HFF-Myc (cell line): Measurements from ENCODE around the gene DNAJC5.
"Not testable (repeated sequence)": the region's sequence is repeated elsewhere in the genome, so short reads cannot be mapped to it uniquely, and the experiment has no call there.

Experiments
- DNase-seq: peaks from one replicate; pipeline ENCODE4 v3.0.0-alpha.2; 2011; ENCODE audit warnings: low read depth; ENCODE audit errors: extremely low read depth
- H3K4me3 ChIP-seq: replicated peaks from 2 replicates; pipeline ENCODE4 v1.5.1; 2011; ENCODE audit warnings: low read depth, mild to moderate bottlenecking, control low read depth, low read length
- TF ChIP-seq, protein P1 (sequence below): IDR thresholded peaks from 2 replicates; pipeline ENCODE4 v1.5.1; 2012; ENCODE audit warnings: mild to moderate bottlenecking, low read depth, low read length, control low read depth; ENCODE audit errors: missing control alignments

Gene DNAJC5

DNA sequence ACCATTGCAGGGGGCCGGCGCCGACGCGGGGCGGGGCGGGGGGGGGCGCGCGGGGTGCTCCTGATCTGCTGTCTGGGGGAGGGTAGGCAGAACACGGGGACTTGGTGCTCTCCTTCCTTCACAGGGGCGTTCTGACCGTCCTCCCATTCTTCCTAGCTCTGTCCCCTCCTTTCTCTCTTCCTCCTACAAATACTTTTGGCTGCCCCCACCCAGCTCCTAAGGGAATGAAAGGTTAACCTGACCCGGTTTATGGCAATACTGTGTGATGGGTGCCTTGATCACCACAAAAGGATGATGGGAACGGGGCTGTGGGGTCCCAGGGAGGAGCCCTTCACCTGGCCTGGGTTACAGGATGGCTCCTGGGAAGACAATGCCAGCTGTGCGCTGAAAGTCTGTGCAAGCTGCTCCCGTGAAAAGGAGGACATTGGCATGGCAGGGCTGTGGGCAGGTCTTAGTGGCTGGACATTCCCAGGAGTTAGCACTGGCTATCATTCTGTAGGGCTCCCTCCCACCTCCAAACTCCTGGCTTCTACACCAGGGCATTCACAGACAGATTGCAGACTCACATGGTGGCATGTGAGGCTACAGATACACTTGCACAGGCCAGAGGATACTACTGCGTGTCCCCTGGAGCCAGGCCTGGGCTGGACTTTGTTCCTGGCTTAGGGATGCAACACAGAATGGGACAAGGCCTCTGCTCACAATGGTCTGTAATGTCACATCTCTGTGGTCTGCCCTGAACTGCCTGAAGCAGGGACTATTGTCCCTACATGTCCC, 31.7 kb upstream of the DNAJC5 start:
- peak overlapping the region; percentile 92 for H3K4me3 ChIP-seq
- TF ChIP-seq, protein P1, sequence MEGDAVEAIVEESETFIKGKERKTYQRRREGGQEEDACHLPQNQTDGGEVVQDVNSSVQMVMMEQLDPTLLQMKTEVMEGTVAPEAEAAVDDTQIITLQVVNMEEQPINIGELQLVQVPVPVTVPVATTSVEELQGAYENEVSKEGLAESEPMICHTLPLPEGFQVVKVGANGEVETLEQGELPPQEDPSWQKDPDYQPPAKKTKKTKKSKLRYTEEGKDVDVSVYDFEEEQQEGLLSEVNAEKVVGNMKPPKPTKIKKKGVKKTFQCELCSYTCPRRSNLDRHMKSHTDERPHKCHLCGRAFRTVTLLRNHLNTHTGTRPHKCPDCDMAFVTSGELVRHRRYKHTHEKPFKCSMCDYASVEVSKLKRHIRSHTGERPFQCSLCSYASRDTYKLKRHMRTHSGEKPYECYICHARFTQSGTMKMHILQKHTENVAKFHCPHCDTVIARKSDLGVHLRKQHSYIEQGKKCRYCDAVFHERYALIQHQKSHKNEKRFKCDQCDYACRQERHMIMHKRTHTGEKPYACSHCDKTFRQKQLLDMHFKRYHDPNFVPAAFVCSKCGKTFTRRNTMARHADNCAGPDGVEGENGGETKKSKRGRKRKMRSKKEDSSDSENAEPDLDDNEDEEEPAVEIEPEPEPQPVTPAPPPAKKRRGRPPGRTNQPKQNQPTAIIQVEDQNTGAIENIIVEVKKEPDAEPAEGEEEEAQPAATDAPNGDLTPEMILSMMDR = no peak
- no peak for DNase-seq

DNA sequence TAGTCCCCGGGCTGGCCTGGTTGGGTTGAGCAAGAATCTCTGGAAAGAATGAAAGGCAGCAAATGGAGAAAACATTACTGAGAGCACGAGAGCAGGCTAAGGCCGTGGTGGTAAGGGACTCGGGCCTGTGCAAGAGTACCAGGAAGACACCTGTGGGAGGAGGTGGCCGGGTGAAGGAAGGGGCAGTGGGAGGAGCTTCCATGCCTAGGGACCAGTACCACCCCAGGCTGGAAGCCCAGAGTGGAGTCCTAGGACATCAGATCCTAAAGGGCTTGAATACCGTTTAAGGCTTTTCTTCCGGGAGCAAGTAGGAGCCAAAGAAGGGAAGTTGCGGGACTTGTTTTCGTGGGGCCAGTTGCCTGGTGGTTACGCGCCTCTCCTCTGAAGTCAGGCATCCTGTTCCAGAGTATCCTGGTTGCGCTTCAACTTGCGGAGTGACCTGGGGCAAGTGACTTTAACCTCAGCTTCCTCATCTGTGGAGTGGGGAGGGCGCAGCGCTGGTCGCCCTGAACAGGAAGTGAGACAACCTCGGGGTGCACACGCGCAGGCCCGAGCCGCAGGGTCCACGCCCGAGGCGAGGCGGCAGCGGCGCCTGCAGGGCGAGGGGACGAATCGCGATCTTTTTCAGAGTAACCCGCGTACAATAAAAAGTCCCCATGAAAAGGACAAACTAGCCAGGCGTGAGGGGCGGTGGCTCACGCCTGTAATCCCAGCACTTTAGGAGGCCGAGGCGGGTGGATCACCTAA, 31.0 kb upstream of the DNAJC5 start:
- H3K4me3 ChIP-seq = peak overlapping the region; percentile 92
- DNase-seq = no peak
- TF ChIP-seq, protein P1 = peak; percentile 60

GRCh38 chr20:63864545-63864977, 30.4 kb upstream of the DNAJC5 start:
- H3K4me3 ChIP-seq = peak overlapping the region; percentile 92
- TF ChIP-seq, protein P1 = no peak
- DNase-seq = no peak

GRCh38 chr20:63864978-63865640, 29.8 kb upstream of the DNAJC5 start, which contains the start of gene TPD52L2:
Gene TPD52L2, plus strand, starts transcription at chr20:63865270. Its CDS starts 96 bp downstream, at chr20:63865366.
- TF ChIP-seq, protein P1 = no peak
- DNase-seq = peak; percentile 95
- peak within 1 kb of the TSS; percentile 92 for H3K4me3 ChIP-seq

- DNase-seq, H3K4me3 ChIP-seq: not testable (repeated sequence)
Measured at GRCh38 chr20:63867042-63867441, 27.9 kb upstream of the DNAJC5 start.

GRCh38 chr20:63868264-63868663, 26.7 kb upstream of the DNAJC5 start:
- TF ChIP-seq, protein P1 = no peak
- DNase-seq = no peak
- no peak overlapping the region for H3K4me3 ChIP-seq

- peak; percentile 52 for DNase-seq
- TF ChIP-seq, protein P1 = no peak
- H3K4me3 ChIP-seq = no peak overlapping the region
Measured at GRCh38 chr20:63873477-63873971, 21.4 kb upstream of the DNAJC5 start.

DNA sequence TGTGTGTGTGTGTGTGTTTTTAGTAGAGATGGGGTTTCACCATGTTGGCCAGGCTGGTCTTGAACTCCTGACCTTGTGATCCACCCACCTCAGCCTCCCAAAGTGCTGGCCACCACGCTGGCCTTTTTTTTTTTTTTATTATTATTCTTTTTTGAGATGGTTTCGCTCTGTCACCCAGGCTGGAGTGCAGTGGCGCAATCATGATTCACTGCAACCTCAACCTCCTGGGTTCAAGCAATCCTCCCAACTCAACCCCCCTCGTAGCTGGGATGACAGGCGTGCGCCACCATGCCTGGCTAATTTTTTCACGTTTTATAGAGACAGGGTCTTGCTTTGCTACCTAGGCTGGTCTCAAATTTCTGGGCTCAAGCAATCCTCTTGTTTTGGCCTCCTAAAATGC, 20.7 kb upstream of the DNAJC5 start:
- H3K4me3 ChIP-seq, DNase-seq: not testable (repeated sequence)
